Measurements from ENCODE around the gene OR56A5.
"Not testable (repeated sequence)": the region's sequence is repeated elsewhere in the genome, so short reads cannot be mapped to it uniquely, and the experiment has no call there.

The OR56A5 gene

GRCh38 chr11:5968394-5968793 is at the start of gene OR56A5:
TSS of gene OR56A5 (minus strand) at chr11:5968494. CDS start at chr11:5968494, 0 bp downstream.
- no peak for DNase-seq

GRCh38 chr11:6013042-6013441 is 44.7 kb upstream of the OR56A5 start:
- no peak for DNase-seq

GRCh38 chr11:6012035-6012668 is 43.9 kb upstream of the OR56A5 start:
- DNase-seq = no peak

GRCh38 chr11:6006846-6007245 is 38.6 kb upstream of the OR56A5 start, which contains the start of gene OR56A4:
TSS of gene OR56A4 (minus strand) at chr11:6006946. CDS start at chr11:6002992, 3,954 bp downstream.
- DNase-seq = no peak

- no peak for DNase-seq
Observed at GRCh38 chr11:6006395-6006794, 38.1 kb upstream of the OR56A5 start.

- DNase-seq = no peak
Observed at GRCh38 chr11:6002202-6002699, 34.0 kb upstream of the OR56A5 start.

GRCh38 chr11:5994791-5995190 is 26.5 kb upstream of the OR56A5 start:
- no peak for DNase-seq

GRCh38 chr11:5992604-5993251 is 24.4 kb upstream of the OR56A5 start:
- no peak for DNase-seq

GRCh38 chr11:5992150-5992549 is 23.9 kb upstream of the OR56A5 start:
- no peak for DNase-seq

- DNase-seq = no peak
Observed at GRCh38 chr11:5989203-5989602, 20.9 kb upstream of the OR56A5 start.

GRCh38 chr11:5986885-5987284 is 18.6 kb upstream of the OR56A5 start, which contains the start of gene OR52L1:
TSS of gene OR52L1 (minus strand) at chr11:5986985. CDS start at chr11:5986930, 55 bp downstream.
- no peak for DNase-seq

- DNase-seq = no peak
Observed at GRCh38 chr11:5983443-5983842, 15.1 kb upstream of the OR56A5 start.

GRCh38 chr11:5973530-5973929 is 5.2 kb upstream of the OR56A5 start:
- no peak for DNase-seq

GRCh38 chr11:5967708-5968107 is 586 bp downstream of the OR56A5 start:
- DNase-seq = no peak

- no peak for DNase-seq
Observed at GRCh38 chr11:5966958-5967357, 1.3 kb downstream of the OR56A5 start.

- DNase-seq = not testable (repeated sequence)
Observed at GRCh38 chr11:5960704-5961320, 7.5 kb downstream of the OR56A5 start.

- DNase-seq = no peak
Observed at GRCh38 chr11:5955586-5955985, 12.7 kb downstream of the OR56A5 start.

- no peak for DNase-seq
Observed at GRCh38 chr11:5941951-5942350, 26.3 kb downstream of the OR56A5 start, which contains the start of gene OR56A3. TSS of gene OR56A3 (plus strand) at chr11:5942251. CDS start at chr11:5947347, 5,096 bp downstream.

- DNase-seq = no peak
Observed at GRCh38 chr11:5940748-5941147, 27.5 kb downstream of the OR56A5 start.

- DNase-seq = no peak
Observed at GRCh38 chr11:5938603-5938965, 29.7 kb downstream of the OR56A5 start.

- DNase-seq = no peak
Observed at GRCh38 chr11:5937868-5938602, 30.3 kb downstream of the OR56A5 start.

- DNase-seq = no peak
Observed at GRCh38 chr11:5933116-5933515, 35.2 kb downstream of the OR56A5 start.

GRCh38 chr11:5932671-5933070 is 35.6 kb downstream of the OR56A5 start:
- no peak for DNase-seq
